GM18858 (cell line): Measurements from ENCODE around the gene NSD1.
"Not testable (repeated sequence)": the region's sequence is repeated elsewhere in the genome, so short reads cannot be mapped to it uniquely, and the experiment has no call there.

ENCODE experiments used
- ATAC-seq: cut with Tn5 transposase; IDR thresholded peaks from one replicate; pipeline ENCODE4 v1.9.1; 2021; ENCODE audit not compliant: unreplicated experiment

Gene NSD1

GRCh38 chr5:177338251-177339106 lies 204.9 kb downstream of the NSD1 start:
- ATAC-seq, result no peak

GRCh38 chr5:177339107-177339638 lies 205.6 kb downstream of the NSD1 start:
- no peak for ATAC-seq

- not testable (repeated sequence) for ATAC-seq
Observed at GRCh38 chr5:177343000-177343399, 209.4 kb downstream of the NSD1 start.

- no peak for ATAC-seq
Observed at GRCh38 chr5:177343777-177344176, 210.2 kb downstream of the NSD1 start.

GRCh38 chr5:177344891-177345290 lies 211.3 kb downstream of the NSD1 start:
- ATAC-seq, result no peak

- no peak for ATAC-seq
Observed at GRCh38 chr5:177346820-177347219, 213.2 kb downstream of the NSD1 start.

- no peak for ATAC-seq
Observed at GRCh38 chr5:177347699-177348098, 214.1 kb downstream of the NSD1 start.

- ATAC-seq, result no peak
Observed at GRCh38 chr5:177349362-177349647, 215.7 kb downstream of the NSD1 start.

- no peak for ATAC-seq
Observed at GRCh38 chr5:177349762-177350161, 216.2 kb downstream of the NSD1 start.
